Astrocyte of the cerebellum (primary cell): ENCODE data around the gene GPR84.

Source experiments
- DNase-seq: peaks from one replicate; pipeline ENCODE4 v3.0.0-alpha.2; 2011; ENCODE audit warnings: low read depth
- H3K4me3 ChIP-seq: 2 replicates; pipeline ENCODE4 v1.5.1; 2011; ENCODE audit warnings: mild to moderate bottlenecking, low read depth, low read length, moderate library complexity
- CTCF ChIP-seq: IDR thresholded peaks from 2 replicates; pipeline ENCODE4 v1.5.1; 2012; ENCODE audit warnings: low read length, low read depth, moderate library complexity, mild to moderate bottlenecking; ENCODE audit errors: missing control alignments
- in situ Hi-C: cut with HindIII; loops from 2 replicates; pipeline ENCODE4 v1.10.0; 2017; ENCODE audit warnings: low sequenced_read_pairs

GPR84 gene

GRCh38 chr12:54338698-54339296, 25.5 kb downstream of the GPR84 start:
- in situ Hi-C loops: no loop called here
- peak; percentile 77 for DNase-seq
- no peak for TF ChIP-seq CTCF
- no peak overlapping the region for H3K4me3 ChIP-seq

- DNase-seq: no peak
- TF ChIP-seq CTCF: no peak
- in situ Hi-C loops: no loop called here
- H3K4me3 ChIP-seq: no peak overlapping the region
Measured at GRCh38 chr12:54337854-54338650, 26.2 kb downstream of the GPR84 start.

GRCh38 chr12:54337280-54337842, 26.9 kb downstream of the GPR84 start:
- in situ Hi-C loops: no loop called here
- DNase-seq: no peak
- no peak overlapping the region for H3K4me3 ChIP-seq
- peak; percentile 26 for TF ChIP-seq CTCF

GRCh38 chr12:54333420-54334034, 30.8 kb downstream of the GPR84 start:
- DNase-seq: no peak
- in situ Hi-C loops: no loop called here
- no peak for TF ChIP-seq CTCF

GRCh38 chr12:54331461-54331860, 32.8 kb downstream of the GPR84 start:
- no peak for TF ChIP-seq CTCF
- H3K4me3 ChIP-seq: no peak overlapping the region
- in situ Hi-C loops: no loop called here
- no peak for DNase-seq

More at GRCh38 chr12:54333420-54334034, 30.8 kb downstream of the GPR84 start:
- no peak overlapping the region for H3K4me3 ChIP-seq

GRCh38 chr12:54330442-54330841, 33.8 kb downstream of the GPR84 start:
- no peak for TF ChIP-seq CTCF
- DNase-seq: no peak
- H3K4me3 ChIP-seq: no peak overlapping the region
- in situ Hi-C loops: no loop called here
